ENCODE measurements around the gene A1BG. TPM values are rescaled to one million over a fixed set of nuclear protein-coding genes. Genes with fewer than 3 reads are reported as not detected.
"Not testable (repeated sequence)": the region's sequence is repeated elsewhere in the genome, so short reads cannot be mapped to it uniquely, and the experiment has no call there.

The A1BG gene
- total RNA-seq, 2 donors from 2014 or later, result 2.1 to 2.5 TPM

DNA sequence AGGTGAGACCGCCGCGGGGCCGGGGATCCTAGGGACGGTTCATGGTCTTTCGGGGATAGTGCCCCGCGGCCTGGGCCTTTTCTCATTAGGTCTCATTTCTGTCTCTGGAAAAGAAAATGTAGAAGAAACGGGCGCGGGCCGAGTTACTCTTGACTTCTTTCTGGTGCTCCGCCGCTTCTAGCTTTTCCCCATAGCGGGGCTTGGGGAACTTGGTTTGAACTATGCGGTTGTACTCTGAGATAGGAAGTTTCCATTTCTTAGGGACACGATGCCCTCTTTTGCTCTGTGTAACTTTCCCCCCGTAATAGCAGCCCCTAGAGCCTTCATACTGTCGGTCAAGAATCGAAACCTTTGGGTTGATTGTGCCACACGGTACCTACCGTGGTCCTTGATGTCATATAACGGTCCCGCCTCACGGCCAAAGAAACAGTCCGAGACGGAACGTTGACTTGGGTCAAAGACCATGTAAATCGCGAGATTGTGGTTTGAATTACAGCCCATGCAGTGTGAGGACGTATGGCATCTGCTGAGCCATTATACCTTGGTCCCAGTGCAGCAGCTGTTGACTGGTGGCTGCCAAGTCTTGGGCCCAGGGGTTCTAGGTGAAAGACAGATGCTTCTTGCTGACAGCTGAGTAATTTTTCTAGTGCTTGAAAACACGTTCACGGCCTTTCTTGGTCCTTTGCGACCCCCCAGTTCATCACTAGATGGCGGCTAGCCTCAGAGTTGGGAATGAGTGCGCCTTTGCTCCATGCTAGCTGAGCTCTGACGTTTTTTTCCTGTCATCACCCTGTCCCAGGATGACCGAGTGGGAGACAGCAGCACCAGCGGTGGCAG lies 34.3 kb upstream of the A1BG start:
- ATAC-seq, result no peak
- DNase-seq, result peak in 1 of 2 donors; percentile 24
- intact Hi-C loops (cut with DNase I, micrococcal nuclease), result no loop called here

- ATAC-seq, result peak; percentile 93
- intact Hi-C loops (cut with DNase I, micrococcal nuclease), result no loop called here
- peak; percentile 94 to 97 for DNase-seq
These were observed 33.5 kb upstream of the A1BG start, which contains the start of gene RPS5 for GRCh38 chr19:58386576-58387337. Gene RPS5, plus strand, starts transcription at chr19:58387269. Its CDS starts 869 bp downstream, at chr19:58388138.

- peak; percentile 25 for ATAC-seq
- intact Hi-C loops (cut with DNase I, micrococcal nuclease), result no loop called here
- DNase-seq, result peak in 1 of 2 donors; percentile 30
These were observed 32.7 kb upstream of the A1BG start for GRCh38 chr19:58385891-58386575.

DNA sequence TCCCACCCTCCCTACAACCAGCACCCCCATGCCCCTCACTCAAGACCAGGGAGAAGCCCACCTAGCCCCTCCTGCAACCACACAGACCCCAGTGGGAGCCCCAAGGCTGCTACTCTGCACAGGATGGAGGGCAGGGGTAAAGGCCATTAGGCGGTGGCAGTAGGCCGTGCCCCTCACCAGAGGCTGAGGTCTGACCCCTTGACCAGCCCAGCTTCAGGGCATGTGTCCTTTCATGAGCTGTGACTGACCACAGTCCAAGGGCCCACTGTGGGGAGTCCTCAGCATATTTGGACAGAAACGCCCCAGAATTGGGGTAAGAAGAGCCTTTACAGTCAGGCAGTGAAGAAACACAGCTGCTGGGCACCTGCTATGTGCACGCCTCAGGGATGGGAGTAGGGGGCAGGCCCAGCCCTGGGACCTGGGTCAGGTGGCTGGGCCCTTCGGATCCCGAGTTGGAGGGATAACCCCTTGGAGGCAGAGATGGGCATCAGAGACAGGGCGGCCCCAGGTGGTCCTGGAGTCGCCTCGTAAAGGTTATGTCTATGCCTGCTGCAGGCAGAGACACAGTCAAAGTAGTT lies 32.1 kb upstream of the A1BG start:
- intact Hi-C loops (cut with DNase I, micrococcal nuclease), result no loop called here
- ATAC-seq (no peak), DNase-seq (no peak)

DNA sequence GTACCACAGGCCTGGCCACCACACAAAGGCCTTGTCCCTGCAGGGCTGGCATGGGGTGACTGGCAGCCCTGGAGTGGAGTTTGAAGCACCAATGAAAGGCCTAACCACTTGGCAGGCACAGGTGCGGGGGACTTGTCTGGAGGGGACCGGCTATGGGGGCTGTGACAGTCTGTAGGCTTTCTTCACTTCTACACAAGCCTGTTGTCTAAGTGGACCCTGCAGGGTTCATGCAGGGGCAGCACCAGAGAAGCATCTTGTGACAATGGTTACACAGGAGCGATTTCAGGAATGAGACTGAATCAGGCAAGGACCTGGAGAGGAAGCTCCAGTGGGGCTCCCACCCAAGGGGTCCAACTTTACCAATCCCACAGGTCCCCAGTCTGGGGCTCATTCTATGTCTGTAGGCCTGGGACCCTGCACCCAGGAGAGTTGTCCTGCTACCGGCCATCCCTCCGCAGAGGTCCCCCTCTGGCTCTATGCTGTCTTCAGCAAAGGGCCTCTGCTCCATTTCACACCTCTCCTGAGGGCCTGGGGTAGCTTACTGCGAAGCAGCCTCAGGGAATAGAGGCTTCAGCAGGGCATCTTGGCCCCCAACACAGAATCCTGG lies 29.8 kb upstream of the A1BG start:
- intact Hi-C loops (cut with DNase I, micrococcal nuclease), result no loop called here
- ATAC-seq (no peak), DNase-seq (no peak)

GRCh38 chr19:58381460-58382212 lies 28.3 kb upstream of the A1BG start:
- intact Hi-C loops (cut with DNase I, micrococcal nuclease), result no loop called here
- ATAC-seq (no peak), DNase-seq (peak in 1 of 2 donors; percentile 33)

GRCh38 chr19:58380662-58381459 lies 27.6 kb upstream of the A1BG start, which contains the start of gene ZNF837:
Gene ZNF837, minus strand, starts transcription at chr19:58381030. Its CDS starts 11,698 bp downstream, at chr19:58369332.
- intact Hi-C loops (cut with DNase I, micrococcal nuclease), result no loop called here
- peak; percentile 98 to 100 for DNase-seq
- peak; percentile 90 for ATAC-seq

- DNase-seq, result no peak
- ATAC-seq, result peak; percentile 43
- intact Hi-C loops (cut with DNase I, micrococcal nuclease), result no loop called here
These were observed 26.9 kb upstream of the A1BG start for GRCh38 chr19:58380037-58380661.

DNA sequence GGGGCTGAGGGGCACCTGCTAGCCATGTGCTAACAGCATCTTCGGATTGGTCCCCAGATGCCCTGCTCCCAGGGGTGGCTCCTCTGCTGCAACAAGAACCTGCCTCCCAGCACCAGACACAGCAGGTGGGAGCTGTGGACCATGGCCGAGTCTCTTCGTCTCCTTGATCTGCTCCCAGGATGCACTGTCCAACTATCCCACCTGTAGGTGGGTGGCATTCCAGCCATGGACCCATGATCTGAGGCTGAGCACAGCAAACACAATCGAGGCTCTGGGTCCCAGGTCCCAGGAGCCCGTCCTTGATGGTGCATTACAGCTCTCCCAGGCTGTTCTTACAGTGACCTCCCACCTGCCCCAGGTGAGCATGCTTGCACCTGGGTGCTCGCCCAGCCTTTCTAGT lies 26.0 kb upstream of the A1BG start:
- intact Hi-C loops (cut with DNase I, micrococcal nuclease), result no loop called here
- ATAC-seq, result no peak
- DNase-seq, result no peak

DNA sequence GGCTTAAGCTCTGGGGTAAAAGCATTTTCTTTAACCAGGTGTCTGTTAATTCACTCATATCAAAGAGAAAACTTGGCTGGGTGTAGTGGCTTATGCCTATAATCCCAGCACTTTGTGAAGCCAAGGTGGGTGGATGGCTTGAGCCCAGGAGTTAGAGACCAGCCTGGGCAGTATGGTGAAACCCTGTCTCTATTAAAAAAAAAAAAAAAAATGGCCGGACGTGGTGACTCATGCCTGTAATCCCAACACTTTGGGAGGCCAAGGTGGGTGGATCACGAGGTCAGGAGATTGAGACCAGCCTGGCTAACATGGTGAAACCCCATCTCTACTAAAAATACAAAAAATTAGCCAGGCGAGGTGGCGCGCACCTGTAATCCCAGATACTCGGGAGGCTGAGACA lies 23.4 kb upstream of the A1BG start:
- DNase-seq; intact Hi-C loops (cut with DNase I, micrococcal nuclease); ATAC-seq: not testable (repeated sequence)

- ATAC-seq (no peak), DNase-seq (no peak)
- intact Hi-C loops (cut with DNase I, micrococcal nuclease), result no loop called here
These were observed 20.9 kb upstream of the A1BG start for GRCh38 chr19:58374200-58374599.

DNA sequence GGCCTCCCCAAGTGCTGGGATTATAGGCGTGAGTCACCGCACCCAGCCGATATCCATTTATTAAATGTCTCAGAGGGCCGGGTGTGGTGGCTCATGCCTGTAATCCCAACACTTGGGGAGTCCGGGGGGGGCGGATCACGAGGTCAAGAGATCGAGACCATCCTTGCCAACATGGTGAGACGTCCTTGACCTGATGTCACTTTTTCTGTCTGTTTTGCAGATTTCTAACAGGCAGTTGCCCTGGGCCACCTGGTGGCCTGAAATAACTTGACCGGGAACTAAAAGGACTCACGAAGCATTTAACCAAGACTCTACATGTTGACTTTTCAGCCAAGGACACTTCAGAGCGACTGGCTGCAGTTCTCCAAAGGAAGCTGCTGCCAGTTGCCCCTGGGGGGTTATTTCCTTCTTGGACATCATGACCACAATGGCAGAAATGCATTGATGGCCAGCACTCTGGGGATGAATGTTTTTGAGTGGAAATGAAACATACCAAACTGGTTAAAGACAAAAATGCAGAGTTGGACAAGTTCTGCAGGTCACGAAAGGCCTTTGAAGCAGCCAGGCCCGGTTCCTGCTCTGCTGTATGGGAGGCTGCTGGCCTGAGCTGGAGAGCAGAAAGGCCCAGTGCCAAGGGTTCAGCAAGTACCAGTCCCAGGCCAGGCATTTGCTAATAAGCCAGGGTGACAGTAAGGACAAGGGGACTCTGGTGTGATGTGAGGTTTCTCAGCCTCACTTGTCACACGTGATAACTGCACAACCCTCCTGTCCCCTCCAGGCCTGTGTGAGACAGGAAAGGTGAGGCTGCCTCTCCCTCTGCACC lies 19.2 kb upstream of the A1BG start:
- ATAC-seq (no peak), DNase-seq (no peak)

GRCh38 chr19:58368561-58369360 lies 15.5 kb upstream of the A1BG start:
- intact Hi-C loops (cut with DNase I, micrococcal nuclease), result no loop called here
- DNase-seq (no peak), ATAC-seq (no peak)

More for the DNA sequence above, 19.2 kb upstream of the A1BG start:
- intact Hi-C loops (cut with DNase I, micrococcal nuclease), result no loop called here

GRCh38 chr19:58367698-58368454 lies 14.6 kb upstream of the A1BG start:
- ATAC-seq (no peak), DNase-seq (no peak)
- intact Hi-C loops (cut with DNase I, micrococcal nuclease), result no loop called here

All from left colon (tissue), 2 donors.